Measurements from ENCODE around the gene CIDEB. TPM values are rescaled to one million over a fixed set of nuclear protein-coding genes. Genes with fewer than 3 reads are reported as not detected.

Gene CIDEB
- total and polyA plus RNA-seq, 2 of the 13 experiments (the other 11 are each of a cell fraction or from before 2014, with no cell fraction given) = 35.8 to 110 TPM

- TF ChIP-seq FOXJ3 (CRISPR knock-in tag; IDR thresholded peaks at IDR 0.05; ENCODE audit: borderline replicate concordance) = peak; percentile 75; the same call in 1 of the 2 replicates
- TF ChIP-seq GPN1 (CRISPR knock-in tag; IDR thresholded peaks at IDR 0.05; ENCODE audit: borderline replicate concordance) = peak; percentile 78; the same call in 1 of the 2 replicates
- peak; percentile 96 for TF ChIP-seq SPEN (CRISPR knock-in tag; IDR thresholded peaks at IDR 0.05; ENCODE audit: low read depth)
- TF ChIP-seq ZNF709 (CRISPR knock-in tag; IDR thresholded peaks at IDR 0.05) = peak; percentile 98; the same call in 1 of the 2 replicates
- peak; percentile 88; the same call in 1 of the 2 replicates for TF ChIP-seq MED13 (CRISPR knock-in tag; IDR thresholded peaks at IDR 0.05)
- no peak for TF ChIP-seq ZNF3 (CRISPR knock-in tag; IDR thresholded peaks at IDR 0.05)
- TF ChIP-seq, protein P1, sequence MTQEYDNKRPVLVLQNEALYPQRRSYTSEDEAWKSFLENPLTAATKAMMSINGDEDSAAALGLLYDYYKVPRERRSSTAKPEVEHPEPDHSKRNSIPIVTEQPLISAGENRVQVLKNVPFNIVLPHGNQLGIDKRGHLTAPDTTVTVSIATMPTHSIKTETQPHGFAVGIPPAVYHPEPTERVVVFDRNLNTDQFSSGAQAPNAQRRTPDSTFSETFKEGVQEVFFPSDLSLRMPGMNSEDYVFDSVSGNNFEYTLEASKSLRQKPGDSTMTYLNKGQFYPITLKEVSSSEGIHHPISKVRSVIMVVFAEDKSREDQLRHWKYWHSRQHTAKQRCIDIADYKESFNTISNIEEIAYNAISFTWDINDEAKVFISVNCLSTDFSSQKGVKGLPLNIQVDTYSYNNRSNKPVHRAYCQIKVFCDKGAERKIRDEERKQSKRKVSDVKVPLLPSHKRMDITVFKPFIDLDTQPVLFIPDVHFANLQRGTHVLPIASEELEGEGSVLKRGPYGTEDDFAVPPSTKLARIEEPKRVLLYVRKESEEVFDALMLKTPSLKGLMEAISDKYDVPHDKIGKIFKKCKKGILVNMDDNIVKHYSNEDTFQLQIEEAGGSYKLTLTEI (CRISPR knock-in tag; conservative IDR thresholded peaks at IDR 0.05) = no peak
- peak; percentile 74; the same call in 1 of the 2 replicates for TF ChIP-seq FOXK1 (CRISPR knock-in tag; IDR thresholded peaks at IDR 0.05; ENCODE audit: borderline replicate concordance, low read depth)
- peak; percentile 99 for TF ChIP-seq ZGPAT (CRISPR knock-in tag; IDR thresholded peaks at IDR 0.05)
- TF ChIP-seq CENPX (CRISPR knock-in tag; IDR thresholded peaks at IDR 0.05) = no peak
- peak; percentile 99 for TF ChIP-seq ERF (CRISPR knock-in tag; IDR thresholded peaks at IDR 0.05)
- TF ChIP-seq SRY (CRISPR knock-in tag; IDR thresholded peaks at IDR 0.05) = peak; percentile 99
- TF ChIP-seq MXD3 (CRISPR knock-in tag; IDR thresholded peaks at IDR 0.05) = peak; percentile 99
- no peak; the same call in none of the 2 replicates for TF ChIP-seq SAFB2 (CRISPR knock-in tag; IDR thresholded peaks at IDR 0.05; ENCODE audit: borderline replicate concordance, low read depth)
- TF ChIP-seq, protein P2, sequence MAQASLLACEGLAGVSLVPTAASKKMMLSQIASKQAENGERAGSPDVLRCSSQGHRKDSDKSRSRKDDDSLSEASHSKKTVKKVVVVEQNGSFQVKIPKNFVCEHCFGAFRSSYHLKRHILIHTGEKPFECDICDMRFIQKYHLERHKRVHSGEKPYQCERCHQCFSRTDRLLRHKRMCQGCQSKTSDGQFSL (CRISPR knock-in tag; IDR thresholded peaks at IDR 0.05) = peak; percentile 82; the same call in 1 of the 2 replicates
- TF ChIP-seq EHMT2 (IDR thresholded peaks at IDR 0.05; ENCODE audit: borderline replicate concordance, low read depth, low read length) = no peak
- no peak for TF ChIP-seq ZNF562 (CRISPR knock-in tag; IDR thresholded peaks at IDR 0.05; ENCODE audit: borderline replicate concordance)
- TF ChIP-seq NKX3-1 (CRISPR knock-in tag; IDR thresholded peaks at IDR 0.05) = peak; percentile 99
- no peak for TF ChIP-seq THAP8 (CRISPR knock-in tag; IDR thresholded peaks at IDR 0.05; ENCODE audit: borderline replicate concordance)
- TF ChIP-seq RFX3 (CRISPR knock-in tag; IDR thresholded peaks at IDR 0.05) = 0 out of 2 replicates have a peak, but pooled peaks have one; percentile 17
- peak; percentile 88 for TF ChIP-seq SP4 (CRISPR knock-in tag; IDR thresholded peaks at IDR 0.05)
- TF ChIP-seq CBX1 (IDR thresholded peaks at IDR 0.05; ENCODE audit: low read depth) = no peak
- TF ChIP-seq MTA1 (CRISPR knock-in tag; IDR thresholded peaks at IDR 0.05; ENCODE audit: borderline replicate concordance) = peak; percentile 93; the same call in 1 of the 2 replicates
- peak; percentile 89; the same call in 1 of the 2 replicates for TF ChIP-seq PAWR (CRISPR knock-in tag; IDR thresholded peaks at IDR 0.05; ENCODE audit: borderline replicate concordance)
- TF ChIP-seq SIX4 (CRISPR knock-in tag; IDR thresholded peaks at IDR 0.05) = peak; percentile 75; the same call in 1 of the 2 replicates
- peak; percentile 99 for TF ChIP-seq SATB2 (CRISPR knock-in tag; IDR thresholded peaks at IDR 0.05)
These were observed 8.2 kb upstream of the CIDEB start (continued) for GRCh38 chr14:24315807-24316596.

Measured in HepG2 (cell line).